GOT3 (cell line): Measurements from ENCODE around the gene TBC1D22B.
"Not testable (repeated sequence)": the region's sequence is repeated elsewhere in the genome, so short reads cannot be mapped to it uniquely, and the experiment has no call there.

Experiments
- DNase-seq: peaks from one replicate; lab custom pipeline; 2025; ENCODE audit warnings: mixed read lengths; lab: John Stamatoyannopoulos, UW

TBC1D22B gene

GRCh38 chr6:37321516-37322415 is 64.2 kb downstream of the TBC1D22B start:
- DNase-seq = no peak

- no peak for DNase-seq
Observed at GRCh38 chr6:37323580-37323979, 66.0 kb downstream of the TBC1D22B start.

DNA sequence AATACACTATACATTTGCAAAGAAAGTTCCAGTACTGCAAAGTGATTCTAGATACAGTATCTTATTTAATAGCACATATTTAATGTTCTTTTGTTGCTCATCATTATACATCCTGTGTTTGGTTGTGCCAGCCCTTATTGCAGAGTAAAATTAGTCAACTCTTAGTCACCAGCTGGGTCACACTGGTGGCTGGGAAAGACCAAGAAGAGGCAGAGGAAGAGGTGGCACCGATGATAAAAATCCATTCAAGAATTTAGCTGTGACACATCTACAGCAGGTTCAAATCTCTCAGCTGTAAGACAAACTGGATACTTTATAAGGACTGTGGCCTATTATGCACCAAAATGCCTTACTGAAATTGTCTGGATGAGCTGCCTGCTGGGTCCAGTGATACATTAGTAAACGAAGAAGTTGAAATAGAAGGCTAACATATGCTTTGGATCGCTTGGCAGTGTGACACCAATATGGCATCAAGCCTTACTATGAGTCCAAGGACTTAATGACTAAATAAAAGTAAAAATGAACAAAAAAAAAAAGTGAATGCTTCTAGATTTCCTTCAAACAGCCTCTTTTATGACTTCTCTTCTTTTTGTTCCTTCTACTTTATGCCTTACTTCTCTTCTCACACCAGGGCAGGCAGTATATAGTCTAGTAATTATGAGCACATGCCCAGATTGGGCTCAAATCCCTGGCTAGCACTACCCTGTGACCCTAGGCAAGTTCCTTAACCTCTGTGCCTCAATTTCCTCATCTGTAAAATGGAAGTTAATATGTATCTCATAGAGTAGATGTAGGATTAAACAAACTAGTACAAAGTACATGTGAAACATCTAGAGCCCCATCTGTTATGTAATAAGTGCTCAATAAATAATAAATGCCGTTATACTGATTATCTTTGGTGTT is 66.8 kb downstream of the TBC1D22B start:
- no peak for DNase-seq

DNA sequence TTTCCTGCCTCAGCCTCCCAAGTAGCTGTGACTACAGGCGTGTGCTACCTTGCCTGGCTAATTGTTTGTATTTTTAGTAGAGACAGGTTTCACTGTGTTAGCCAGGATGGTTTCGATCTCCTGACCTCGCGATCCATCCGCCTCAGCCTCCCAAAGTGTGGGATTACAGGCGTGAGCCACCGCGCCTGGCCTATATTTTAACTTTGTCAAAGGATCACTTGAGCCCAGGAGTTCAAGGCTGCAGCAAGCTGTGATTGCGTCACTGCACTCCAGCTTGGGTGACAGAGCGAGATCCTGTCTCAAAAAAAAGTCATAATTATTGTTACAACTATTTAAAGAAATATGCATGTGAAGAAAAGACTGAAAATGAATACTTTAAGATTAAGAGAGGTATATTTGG is 72.8 kb downstream of the TBC1D22B start:
- not testable (repeated sequence) for DNase-seq

DNA sequence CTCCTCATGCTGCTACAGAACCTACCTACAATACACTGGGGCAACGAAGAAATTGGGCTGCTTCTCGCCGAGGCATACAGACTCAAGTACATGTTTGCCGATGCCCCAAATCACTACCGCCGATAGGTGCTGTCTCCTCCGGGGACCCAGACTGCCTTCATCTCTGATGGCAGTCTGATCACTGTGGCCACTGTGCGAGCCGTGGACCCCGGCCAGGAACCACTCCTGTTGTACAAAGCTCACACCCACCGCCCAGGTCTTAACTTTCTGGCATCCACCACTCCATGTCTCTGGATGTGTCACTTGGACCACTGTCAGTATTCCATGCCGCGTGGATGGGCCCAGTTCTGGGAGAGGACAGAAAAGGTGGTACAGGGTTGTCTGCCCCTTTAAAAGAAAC is 73.5 kb downstream of the TBC1D22B start:
- DNase-seq = no peak

- no peak for DNase-seq
Observed at GRCh38 chr6:37332894-37333293, 75.3 kb downstream of the TBC1D22B start.

DNA sequence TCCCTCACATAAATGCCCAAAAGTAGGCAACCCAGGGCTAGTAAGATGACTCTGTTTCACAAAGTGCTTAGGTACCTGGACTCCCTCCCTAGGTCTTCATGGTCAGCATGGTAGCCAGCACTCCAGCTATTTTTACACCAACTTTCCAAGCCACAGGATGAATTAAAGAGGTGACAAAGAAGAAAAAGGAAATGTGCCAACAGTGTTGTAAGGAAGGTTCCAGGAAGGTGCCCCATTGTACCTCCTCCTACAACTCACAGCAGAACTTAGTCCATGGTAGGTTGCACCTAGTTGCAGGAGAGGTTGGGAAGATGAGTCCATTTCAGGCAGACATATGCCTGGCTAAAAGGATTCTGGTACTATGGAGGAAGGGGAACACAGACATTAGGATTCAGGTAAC is 76.5 kb downstream of the TBC1D22B start:
- no peak for DNase-seq

DNA sequence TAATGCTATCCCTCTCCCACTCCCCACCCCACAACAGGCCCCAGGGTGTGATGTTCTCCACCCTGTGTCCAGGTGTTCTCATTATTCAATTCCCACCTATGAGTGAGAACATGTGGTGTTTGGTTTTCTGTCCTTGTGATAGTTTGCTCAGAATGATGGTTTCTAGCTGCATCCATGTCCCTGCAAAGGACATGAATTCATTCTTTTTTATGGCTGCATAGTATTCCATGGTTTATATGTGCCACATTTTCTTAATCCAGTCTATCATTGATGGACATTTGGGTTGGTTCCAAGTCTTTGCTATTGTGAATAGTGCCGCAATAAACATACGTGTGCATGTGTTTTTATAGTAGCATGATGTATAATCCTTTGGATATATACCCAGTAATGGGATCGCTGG is 80.7 kb downstream of the TBC1D22B start:
- not testable (repeated sequence) for DNase-seq

GRCh38 chr6:37338745-37339255 is 81.2 kb downstream of the TBC1D22B start:
- no peak for DNase-seq

DNA sequence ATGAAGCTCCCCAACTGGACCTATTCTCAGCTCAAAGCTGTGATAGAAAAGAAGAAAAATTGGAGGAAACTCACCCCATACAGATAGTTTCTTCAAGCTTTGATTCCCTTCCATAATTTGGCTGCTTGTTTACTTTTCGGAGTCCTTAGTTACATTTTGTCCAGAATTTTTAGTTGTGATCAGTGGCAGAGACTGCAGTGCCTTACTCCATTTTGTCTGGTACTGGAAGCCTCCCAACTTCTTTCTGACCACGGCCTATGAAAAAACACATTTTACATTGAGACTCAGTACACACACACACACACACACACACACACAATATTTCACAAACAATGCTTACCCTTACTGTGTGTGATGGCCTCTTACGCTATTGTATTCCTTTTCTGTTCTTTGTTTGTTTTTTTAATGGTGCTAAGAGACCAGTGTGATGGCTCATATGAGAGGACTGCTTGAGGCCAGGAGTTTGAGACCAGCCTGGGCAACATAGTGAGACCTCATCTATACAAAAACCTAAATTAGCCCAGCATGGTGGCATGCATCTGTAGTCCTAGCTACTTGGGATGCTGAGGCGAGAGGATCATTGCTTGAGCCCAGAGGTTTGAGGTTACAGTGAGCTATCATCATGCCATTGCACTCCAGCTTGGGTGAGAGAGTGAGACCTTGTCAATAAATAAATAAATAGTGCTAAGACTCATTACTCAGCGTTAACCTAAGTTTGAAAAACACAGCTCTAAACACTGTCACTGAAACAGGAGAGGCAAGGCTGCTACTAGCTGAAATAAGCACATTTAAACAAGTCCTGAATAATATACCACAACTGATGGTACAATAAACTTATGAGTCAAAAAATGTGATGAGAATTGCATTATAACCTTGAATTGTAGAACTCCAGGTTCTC is 82.4 kb downstream of the TBC1D22B start:
- no peak for DNase-seq

GRCh38 chr6:37340639-37340943 is 83.0 kb downstream of the TBC1D22B start:
- no peak for DNase-seq

DNA sequence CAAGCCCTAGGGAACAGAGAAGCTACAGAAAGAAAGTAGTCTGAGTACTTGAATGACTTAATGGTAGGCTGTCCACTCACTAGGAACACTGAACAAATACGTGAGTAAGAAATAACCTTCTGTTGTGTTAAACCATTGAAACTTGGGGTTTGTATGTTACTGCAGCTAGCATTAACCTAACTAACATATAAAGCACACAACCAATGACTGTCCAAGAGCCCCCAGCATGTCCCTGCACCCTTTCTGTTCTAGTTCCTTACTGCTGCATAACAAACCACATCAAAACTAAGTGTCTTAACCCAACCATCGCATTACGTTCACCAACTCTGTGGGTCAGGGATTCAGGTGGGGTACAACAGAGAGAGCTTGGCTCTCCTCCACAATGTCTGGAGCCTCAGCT is 85.7 kb downstream of the TBC1D22B start:
- DNase-seq = no peak

DNA sequence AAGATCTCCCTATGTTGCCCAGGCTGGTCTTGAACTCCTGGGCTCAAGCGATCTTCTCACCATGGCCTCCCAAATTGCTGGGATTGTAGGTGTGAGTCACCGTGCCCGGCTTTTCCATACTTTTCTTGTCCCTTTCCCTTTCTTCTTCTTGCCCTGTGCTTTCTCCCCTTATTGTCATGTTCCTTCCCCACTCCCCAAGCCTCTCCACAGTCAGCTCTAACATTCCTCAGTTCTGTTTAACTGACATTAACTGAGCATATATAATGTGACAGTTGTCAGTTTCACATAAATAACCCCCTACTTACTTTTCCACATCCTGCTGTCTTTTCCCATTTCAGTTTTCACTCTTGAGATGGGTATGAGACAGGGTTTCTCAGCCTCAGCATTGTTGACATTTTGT is 86.7 kb downstream of the TBC1D22B start:
- DNase-seq = no peak

GRCh38 chr6:37345804-37346203 is 88.2 kb downstream of the TBC1D22B start:
- not testable (repeated sequence) for DNase-seq

DNA sequence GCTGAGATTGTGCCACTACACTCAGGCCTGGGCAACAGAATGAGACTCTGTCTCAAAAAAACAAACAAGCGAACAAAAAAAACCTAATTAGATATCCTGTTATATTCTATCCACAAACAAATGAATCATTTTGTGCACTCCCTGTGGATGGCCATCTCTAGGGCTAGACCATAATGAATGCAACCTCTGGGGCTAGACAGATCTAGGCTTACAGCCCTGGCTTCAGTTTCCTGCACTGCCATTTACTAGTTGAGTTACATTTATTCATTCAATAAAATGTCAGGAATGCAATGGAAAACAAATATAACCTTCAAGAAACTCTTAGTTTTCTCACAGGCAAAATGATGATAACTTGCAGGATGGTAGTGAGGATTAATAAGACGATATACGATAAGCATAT is 89.6 kb downstream of the TBC1D22B start:
- DNase-seq = no peak

- DNase-seq = no peak
Observed at GRCh38 chr6:37347670-37348111, 90.1 kb downstream of the TBC1D22B start.

GRCh38 chr6:37351027-37351426 is 93.5 kb downstream of the TBC1D22B start:
- no peak for DNase-seq

GRCh38 chr6:37352384-37352783 is 94.8 kb downstream of the TBC1D22B start:
- DNase-seq = no peak

- peak; percentile 60 for DNase-seq
Observed at GRCh38 chr6:37353761-37354525, 96.4 kb downstream of the TBC1D22B start, which contains the start of gene RNF8. Gene RNF8, plus strand, starts transcription at chr6:37353983. Its CDS starts 182 bp downstream, at chr6:37354165.

DNA sequence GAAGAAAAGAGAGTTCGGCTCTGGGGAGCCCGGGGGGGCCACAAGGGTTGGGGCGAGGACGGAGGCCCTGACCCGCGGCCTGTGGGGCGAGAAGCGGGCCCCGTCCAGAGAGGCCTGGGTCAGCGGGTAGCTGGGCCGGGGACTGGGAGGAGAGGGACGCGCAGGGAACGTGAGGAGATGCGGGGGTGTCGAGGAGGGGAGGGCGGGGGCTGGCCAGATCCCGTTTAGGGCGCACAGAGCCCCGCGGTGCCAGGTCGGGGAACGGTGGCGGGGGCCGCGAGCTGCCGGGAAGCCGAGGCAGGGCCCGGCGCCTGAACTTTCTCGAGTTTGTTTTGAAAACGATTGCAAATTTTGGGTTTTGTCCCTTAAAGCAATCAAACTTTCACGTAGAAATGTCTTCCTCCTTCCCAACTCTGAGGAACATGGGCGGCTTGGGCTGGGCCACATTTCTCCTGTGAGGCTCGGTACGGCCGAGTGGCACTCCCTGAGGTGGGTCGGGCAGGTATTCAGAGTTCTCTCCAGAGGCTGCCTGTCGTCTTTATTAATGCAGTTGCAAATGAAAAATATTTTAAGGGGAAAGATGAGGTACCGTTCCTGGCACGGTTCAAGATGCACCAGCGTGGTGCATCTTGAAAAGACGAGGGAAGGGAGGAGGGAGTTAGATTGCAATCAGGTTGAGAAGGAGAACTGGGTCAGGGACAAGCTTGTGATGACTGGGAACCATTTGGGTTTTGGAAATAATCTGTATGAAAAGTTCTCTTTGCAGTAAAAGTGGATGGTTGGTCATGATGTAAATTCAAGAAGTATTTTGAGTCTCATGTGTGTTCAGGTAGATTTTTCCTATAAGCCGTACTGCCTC is 97.2 kb downstream of the TBC1D22B start:
- no peak for DNase-seq
